Endometrial microvascular endothelial cells (primary cell): ENCODE measurements around the gene YTHDC2. TPM values are rescaled to one million over a fixed set of nuclear protein-coding genes. Genes with fewer than 3 reads are reported as not detected.

Source experiments
- in situ Hi-C: cut with HindIII; loops from 2 replicates; pipeline ENCODE4 v1.10.0; 2017; ENCODE audit warnings: low sequenced_read_pairs, low pct_unique_long_range_greater_than_20kb; ENCODE audit errors: inconsistent ontology term
- total RNA-seq: library from RNA; depleted of rRNA; stranded (reverse); fragments of >200 nt; gene quantifications from one replicate; pipeline ENCODE4 v1.2.3, GENCODE V29; 2015; ENCODE audit errors: inconsistent ontology term

Gene YTHDC2
- total RNA-seq, result 15.9 TPM

GRCh38 chr5:113513384-113514288 is at the start of gene YTHDC2:
YTHDC2 (plus strand) TSS chr5:113513694; CDS start chr5:113513896, 202 bp downstream.
- in situ Hi-C loops, result loop anchor here (10.0 to 25.0 kb wide), 2 partner anchors 176 to 469 kb away; no protein-coding TSS in a partner anchor

- in situ Hi-C loops, result no loop called here
These were observed 39.3 kb upstream of the YTHDC2 start for GRCh38 chr5:113474100-113474728.

- in situ Hi-C loops, result no loop called here
These were observed 34.8 kb upstream of the YTHDC2 start for GRCh38 chr5:113478691-113479090.

DNA sequence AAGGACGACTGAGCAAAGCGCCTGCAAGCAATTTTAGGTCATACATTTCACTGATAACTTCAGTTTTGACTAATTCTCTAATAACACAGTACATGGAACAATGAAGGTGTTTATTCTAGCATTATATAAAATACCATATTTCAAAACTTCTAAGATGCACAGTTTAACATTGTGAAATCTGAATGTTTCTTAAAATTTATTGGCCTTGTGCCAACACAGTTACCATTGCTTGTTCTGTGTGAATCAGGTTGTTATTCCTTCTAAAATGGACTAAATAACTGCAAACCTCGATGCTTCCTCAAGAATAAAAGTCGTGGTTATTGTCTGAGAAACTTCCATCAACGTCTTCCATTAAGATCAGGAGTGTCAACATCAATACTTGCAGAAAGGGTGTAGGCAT is 33.3 kb upstream of the YTHDC2 start:
- in situ Hi-C loops, result no loop called here

GRCh38 chr5:113487416-113487780 is 26.1 kb upstream of the YTHDC2 start:
- in situ Hi-C loops, result no loop called here

GRCh38 chr5:113487781-113488644 is 25.5 kb upstream of the YTHDC2 start, which contains the start of gene MCC:
MCC (minus strand) TSS chr5:113488453.
- in situ Hi-C loops, result no loop called here

- in situ Hi-C loops, result no loop called here
These were observed 24.8 kb upstream of the YTHDC2 start for GRCh38 chr5:113488645-113489184.

- in situ Hi-C loops, result no loop called here
These were observed 24.2 kb upstream of the YTHDC2 start for GRCh38 chr5:113489299-113489698.

DNA sequence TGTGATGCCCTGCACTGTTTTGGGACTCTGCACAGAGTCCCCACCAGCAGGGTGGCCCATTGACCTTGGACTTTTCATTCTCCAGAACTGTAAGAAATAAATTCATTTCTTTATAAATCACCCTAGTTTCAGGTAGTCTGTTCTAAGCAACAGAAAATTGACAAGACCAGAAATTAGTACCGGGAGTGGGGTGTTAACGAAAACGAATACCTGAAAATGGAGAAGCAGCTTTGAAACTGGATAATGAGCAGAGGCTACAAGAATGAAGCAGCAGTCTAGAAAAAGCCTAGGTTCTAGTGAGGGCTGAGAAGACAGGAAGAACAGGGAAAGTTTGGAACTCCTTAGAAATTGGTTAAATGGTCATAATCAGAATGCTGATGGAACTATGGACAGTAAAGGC is 23.2 kb upstream of the YTHDC2 start:
- in situ Hi-C loops, result no loop called here

GRCh38 chr5:113491022-113491421 is 22.5 kb upstream of the YTHDC2 start:
- in situ Hi-C loops, result no loop called here

DNA sequence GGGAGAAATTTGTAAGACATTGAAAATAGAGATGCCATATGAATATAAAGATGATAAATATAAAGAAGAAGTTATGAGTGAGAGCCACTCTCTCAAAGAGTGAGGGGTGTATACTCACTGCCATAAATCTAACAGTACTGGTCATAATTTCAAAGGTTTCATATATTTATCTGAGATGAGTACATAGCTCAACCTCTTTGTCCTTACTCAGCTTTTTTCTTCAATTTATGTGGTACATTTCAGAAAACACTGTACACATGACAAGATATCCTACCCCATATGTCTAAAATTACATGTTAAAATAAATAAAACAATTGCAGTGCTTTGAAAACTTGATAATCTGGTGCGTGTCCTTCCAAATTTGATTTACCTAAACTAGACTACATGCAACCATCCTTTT is 20.0 kb upstream of the YTHDC2 start:
- in situ Hi-C loops, result no loop called here

GRCh38 chr5:113495422-113495841 is 18.1 kb upstream of the YTHDC2 start:
- in situ Hi-C loops, result no loop called here

- in situ Hi-C loops, result loop anchor here (25.0 kb wide), 1 partner anchor 165 kb away; no protein-coding TSS in a partner anchor
These were observed 11.4 kb upstream of the YTHDC2 start for GRCh38 chr5:113502073-113502472.

DNA sequence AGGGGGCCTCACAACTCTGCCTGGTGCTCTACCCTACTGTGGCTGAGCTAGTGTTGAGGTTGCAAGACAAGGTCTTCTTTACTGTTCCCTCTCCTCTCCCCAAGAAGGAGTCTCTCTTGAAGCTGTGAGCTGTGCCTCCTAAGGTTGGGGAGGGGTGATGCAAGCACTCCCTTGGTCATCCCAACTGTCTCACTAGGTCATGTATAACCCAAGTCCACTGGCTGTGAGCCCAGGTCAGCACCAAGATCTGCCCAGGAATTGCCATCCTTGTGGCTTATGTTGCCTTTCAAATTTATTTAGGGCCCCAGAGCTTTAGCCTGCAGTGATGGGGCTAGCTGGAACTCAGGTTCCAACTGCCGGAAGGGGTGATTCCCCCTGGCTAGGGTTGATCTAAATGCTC is 10.3 kb upstream of the YTHDC2 start:
- in situ Hi-C loops, result loop anchor here (25.0 kb wide), 1 partner anchor 166 kb away; no protein-coding TSS in a partner anchor

DNA sequence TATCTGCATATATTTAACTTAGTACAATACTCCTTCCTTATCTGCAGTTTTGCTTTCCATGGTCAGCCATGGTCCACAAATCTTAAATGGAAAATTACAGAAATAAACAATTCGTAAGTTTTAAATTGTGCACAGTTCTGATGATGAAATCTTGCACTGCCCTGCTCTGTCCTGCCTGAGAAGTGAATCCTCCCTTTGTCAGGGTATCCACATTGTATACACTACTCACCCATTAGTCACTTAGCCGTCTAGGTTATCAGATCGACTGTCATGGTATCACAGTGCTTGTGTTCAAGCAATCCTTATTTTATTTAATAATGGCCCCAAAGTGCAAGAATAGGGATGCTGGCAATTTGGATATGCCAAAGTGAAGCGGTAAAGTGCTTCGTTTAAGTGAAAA is 8.3 kb upstream of the YTHDC2 start:
- in situ Hi-C loops, result loop anchor here (25.0 kb wide), 1 partner anchor 168 kb away; no protein-coding TSS in a partner anchor

DNA sequence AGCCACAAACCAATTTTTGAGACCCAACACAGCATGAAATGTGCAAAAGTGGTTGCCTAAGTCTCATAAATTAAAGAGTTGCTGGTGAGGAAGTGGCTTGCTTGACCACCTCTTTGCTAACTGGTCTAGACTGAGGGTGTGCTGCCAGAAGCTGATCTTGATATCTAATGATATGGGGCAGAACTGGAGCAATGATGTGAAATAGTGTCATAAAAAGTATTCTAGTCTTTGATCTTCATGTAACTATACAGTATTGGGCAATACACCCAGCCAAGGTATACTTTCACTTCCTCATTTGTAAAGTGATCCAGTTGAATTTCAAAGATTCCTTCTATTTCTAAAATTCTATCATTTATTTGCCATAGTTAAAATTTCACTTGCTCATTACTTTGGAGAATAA is 5.9 kb upstream of the YTHDC2 start:
- in situ Hi-C loops, result loop anchor here (25.0 kb wide), 1 partner anchor 170 kb away; no protein-coding TSS in a partner anchor

GRCh38 chr5:113508756-113509155 is 4.7 kb upstream of the YTHDC2 start:
- in situ Hi-C loops, result loop anchor here (25.0 kb wide), 1 partner anchor 171 kb away; no protein-coding TSS in a partner anchor

DNA sequence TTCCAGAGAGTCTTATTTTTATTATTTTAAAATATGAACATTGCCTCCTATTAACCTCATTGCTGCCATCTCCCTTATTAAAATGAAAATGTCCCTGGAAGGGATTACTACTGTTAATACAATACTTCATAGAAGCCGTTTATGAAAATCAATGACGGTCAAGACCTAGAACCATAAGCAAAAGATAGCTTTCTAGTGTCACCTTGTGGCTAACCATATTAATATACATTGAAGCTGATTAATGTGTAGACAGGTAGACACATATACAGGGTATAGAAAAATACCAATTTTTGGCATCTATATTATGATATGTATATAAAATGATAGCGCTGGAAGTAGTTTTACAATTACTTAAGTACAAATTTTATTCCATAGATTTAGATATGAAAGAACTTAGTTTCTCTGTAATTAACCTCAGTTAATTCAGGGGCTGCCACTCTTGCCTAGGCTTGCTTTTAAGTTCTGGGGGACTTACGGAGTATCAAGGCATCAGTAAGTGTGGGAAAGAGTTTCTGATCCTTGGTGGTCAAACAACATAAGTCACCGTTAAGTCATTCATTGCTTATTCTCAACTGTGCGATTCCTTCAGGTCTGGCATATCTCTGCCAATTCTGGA is 2.5 kb upstream of the YTHDC2 start:
- in situ Hi-C loops, result loop anchor here (10.0 to 25.0 kb wide), 2 partner anchors 174 to 466 kb away; no protein-coding TSS in a partner anchor
